GM23338 (cell line): Measurements from ENCODE around the gene SH3RF2. TPM values are rescaled to one million over a fixed set of nuclear protein-coding genes. Genes with fewer than 3 reads are reported as not detected.

Source experiments
- ATAC-seq: fragments of 200-7000 bp; cut with Tn5 transposase; 3 replicates; pipeline ENCODE4 v1.9.1; 2020
- DNase-seq: peaks from one replicate; pipeline ENCODE4 v3.0.0-alpha.2; 2015; ENCODE audit warnings: low spot score
- H2AFZ ChIP-seq: fragments of 200-600 bp; sonication (generic); 2 replicates; pipeline ENCODE4 v1.8.0; 2016; ENCODE audit warnings: antibody characterized with exemption, mild to moderate bottlenecking, moderate library complexity
- H3F3A ChIP-seq: fragments of 200-600 bp; sonication (generic); replicated peaks from 2 replicates; pipeline ENCODE4 v1.8.0; 2017; ENCODE audit warnings: antibody characterized with exemption, mixed run types, low read depth
- H3K27ac ChIP-seq: fragments of 200-600 bp; sonication (generic); 2 replicates; pipeline ENCODE4 v1.6.1; 2016; ENCODE audit warnings: low read depth
- H3K27me3 ChIP-seq: fragments of 200-600 bp; sonication (generic); 2 replicates; pipeline ENCODE4 v1.8.0; 2016; ENCODE audit warnings: mild to moderate bottlenecking, mixed run types, moderate library complexity; ENCODE audit not compliant: insufficient read depth
- H3K36me3 ChIP-seq: fragments of 200-600 bp; sonication (generic); 2 replicates; pipeline ENCODE4 v1.8.0; 2016; ENCODE audit warnings: mild to moderate bottlenecking; ENCODE audit not compliant: insufficient read depth
- H3K4me1 ChIP-seq: fragments of 200-600 bp; sonication (generic); 2 replicates; pipeline ENCODE4 v1.8.0; 2016; ENCODE audit warnings: mild to moderate bottlenecking, moderate library complexity; ENCODE audit not compliant: insufficient read depth
- H3K4me2 ChIP-seq: fragments of 200-600 bp; sonication (generic); 2 replicates; pipeline ENCODE4 v1.7.1; 2017; ENCODE audit warnings: mixed run types
- H3K4me3 ChIP-seq: fragments of 200-600 bp; sonication (generic); 2 replicates; pipeline ENCODE4 v1.6.1; 2016; ENCODE audit warnings: mixed run types
- H3K79me2 ChIP-seq: fragments of 200-600 bp; sonication (generic); replicated peaks from 2 replicates; pipeline ENCODE4 v1.8.0; 2017; ENCODE audit warnings: mild to moderate bottlenecking; ENCODE audit not compliant: insufficient read depth
- H3K9me2 ChIP-seq: fragments of 200-600 bp; sonication (generic); 2 replicates; pipeline ENCODE4 v1.8.0; 2017; ENCODE audit not compliant: insufficient read depth
- H4K20me1 ChIP-seq: fragments of 200-600 bp; sonication (generic); replicated peaks from 2 replicates; pipeline ENCODE4 v1.8.0; 2017; ENCODE audit warnings: mild to moderate bottlenecking; ENCODE audit not compliant: insufficient read depth
- H3K27ac Mint-ChIP-seq: 2 replicates; pipeline ENCODE4 v1.8.0; 2020; ENCODE audit warnings: inconsistent platforms, mild to moderate bottlenecking, moderate library complexity, mixed read lengths
- H3K27me3 Mint-ChIP-seq: 3 replicates; pipeline ENCODE4 v1.8.0; 2022; ENCODE audit warnings: low read depth, mild to moderate bottlenecking, moderate library complexity, mixed read lengths, inconsistent platforms; ENCODE audit not compliant: insufficient read depth, poor library complexity
- H3K36me3 Mint-ChIP-seq: 3 replicates; pipeline ENCODE4 v1.8.0; 2021; ENCODE audit warnings: low read depth, mild to moderate bottlenecking, inconsistent platforms, moderate library complexity, mixed read lengths
- H3K4me1 Mint-ChIP-seq: 3 replicates; pipeline ENCODE4 v1.8.0; 2020; ENCODE audit warnings: mild to moderate bottlenecking, inconsistent platforms, mixed read lengths
- H3K4me3 Mint-ChIP-seq: 3 replicates; pipeline ENCODE4 v1.8.0; 2021; ENCODE audit warnings: moderate library complexity, mild to moderate bottlenecking, inconsistent platforms, mixed read lengths
- H3K9me3 Mint-ChIP-seq: 3 replicates; pipeline ENCODE4 v1.8.0; 2020; ENCODE audit warnings: moderate library complexity, mild to moderate bottlenecking, inconsistent platforms, mixed read lengths
- CREB1 ChIP-seq: fragments of 250-450 bp; sonication (Bioruptor Pico); IDR thresholded peaks from 2 replicates; pipeline ENCODE4 v1.5.0; 2020; ENCODE audit warnings: low read depth, mild to moderate bottlenecking, moderate library complexity
- CTCF ChIP-seq, 2 experiments: fragments of 200-600 bp in 1 of 2; sonication (generic) in 1 of 2; conservative IDR thresholded peaks; 2 replicates each; pipeline versions ENCODE4 v1.5.1 to v1.6.1; 2016 to 2017; ENCODE audit warnings: antibody characterized with exemption in 2 of 2, low read depth in 2 of 2, mild to moderate bottlenecking in 2 of 2, moderate library complexity in 1 of 2
- ETS1 ChIP-seq: IDR thresholded peaks from 2 replicates; pipeline ENCODE4 v1.6.1; 2016; ENCODE audit warnings: antibody characterized with exemption
- EZH2 ChIP-seq: fragments of 200-600 bp; sonication (generic); IDR thresholded peaks from one replicate; pipeline ENCODE4 v1.8.0; 2017; ENCODE audit warnings: antibody characterized with exemption, mild to moderate bottlenecking, low read depth; ENCODE audit not compliant: unreplicated experiment
- EZH2phosphoT487 ChIP-seq: fragments of 200-600 bp; sonication (generic); IDR thresholded peaks from one replicate; pipeline ENCODE4 v1.8.1; 2018; ENCODE audit warnings: antibody characterized with exemption; ENCODE audit not compliant: unreplicated experiment
- JUNB ChIP-seq: IDR thresholded peaks from one replicate; pipeline ENCODE4 v1.6.1; 2016; ENCODE audit warnings: antibody characterized with exemption; ENCODE audit not compliant: unreplicated experiment
- NANOG ChIP-seq: IDR thresholded peaks from 2 replicates; pipeline ENCODE4 v1.6.1; 2016; ENCODE audit warnings: antibody characterized with exemption, borderline replicate concordance
- POLR2AphosphoS5 ChIP-seq: IDR thresholded peaks from 2 replicates; pipeline ENCODE4 v1.6.1; 2016; ENCODE audit warnings: antibody characterized with exemption, low read depth
- REST ChIP-seq: IDR thresholded peaks from one replicate; pipeline ENCODE4 v1.6.1; 2018; ENCODE audit warnings: antibody characterized with exemption; ENCODE audit not compliant: unreplicated experiment
- STAT1 ChIP-seq: IDR thresholded peaks from one replicate; pipeline ENCODE4 v1.6.1; 2016; ENCODE audit warnings: antibody characterized with exemption; ENCODE audit not compliant: unreplicated experiment
- ZNF114 ChIP-seq: fragments of 250-450 bp; sonication (Bioruptor Pico); IDR thresholded peaks from 2 replicates; pipeline ENCODE4 v1.5.0; 2020; ENCODE audit warnings: mild to moderate bottlenecking, moderate library complexity
- ZNF331 ChIP-seq: fragments of 250-450 bp; sonication (Bioruptor Pico); IDR thresholded peaks from 2 replicates; pipeline ENCODE4 v1.5.0; 2020; ENCODE audit warnings: low read depth, mild to moderate bottlenecking, moderate library complexity
- ZNF462 ChIP-seq: fragments of 250-450 bp; sonication (Bioruptor Pico); IDR thresholded peaks from 2 replicates; pipeline ENCODE4 v1.5.0; 2020; ENCODE audit warnings: mild to moderate bottlenecking, moderate library complexity
- polyA plus RNA-seq: library from polyadenylated mRNA; unstranded; fragments of >200 nt; fragmentation: Nextera tagmentation; extraction: Ambion mirVana; gene quantifications from 2 replicates; pipeline ENCODE4 v1.2.1, GENCODE V29; 2016
- total RNA-seq: library from RNA; depleted of rRNA; stranded (reverse); fragments of >200 nt; shearing (Covaris generic); gene quantifications from 2 replicates; pipeline ENCODE4 v1.2.3, GENCODE V29; 2014

Gene SH3RF2
- total and polyA plus RNA-seq, 2 experiments from 2014 or later: 1.7 to 2.4 TPM

- Histone ChIP-seq H3K79me2 (no peaks in the 10 kb centered on the region), H3K9me2 (peaks cover 4% of the 10 kb centered on the region; the same call in 1 of the 2 replicates), H3K4me3 (no peak overlapping the region), H3F3A (no peaks in the 10 kb centered on the region), H3K27ac (no peak overlapping the region), H3K27me3 (no peaks in the 10 kb centered on the region), H3K4me2 (no peak overlapping the region), H2AFZ (no peak overlapping the region), H3K4me1 (no peaks in the 10 kb centered on the region), H3K36me3 (no peaks in the 10 kb centered on the region), H4K20me1 (no peaks in the 10 kb centered on the region)
- no peak for ATAC-seq
- no peaks in the 10 kb centered on the region for H3K27me3 Mint-ChIP-seq
- H3K9me3 Mint-ChIP-seq: peaks cover 5% of the 10 kb centered on the region; the same call in 2 of the 3 replicates
- H3K36me3 Mint-ChIP-seq: peaks cover 3% of the 10 kb centered on the region
- no peak for DNase-seq
- H3K4me3 Mint-ChIP-seq: no peak overlapping the region
- TF ChIP-seq CREB1 (CRISPR knock-in tag) (no peak), NANOG (no peak), ZNF331 (CRISPR knock-in tag) (no peak), ETS1 (no peak), ZNF114 (no peak), EZH2phosphoT487 (no peak), POLR2AphosphoS5 (no peak), EZH2 (no peak), STAT1 (no peak), CTCF (conservative IDR thresholded peaks at IDR 0.05; ENCODE audit: low read depth in 2 of 2) (no peak), JUNB (no peak), ZNF462 (no peak), REST (no peak)
- H3K27ac Mint-ChIP-seq: no peak overlapping the region
- no peaks in the 10 kb centered on the region for H3K4me1 Mint-ChIP-seq
Measured at GRCh38 chr5:145999208-145999607, 62.8 kb downstream of the SH3RF2 start.
